ENCODE results near the gene ARFGAP2. TPM values are rescaled to one million over a fixed set of nuclear protein-coding genes. Genes with fewer than 3 reads are reported as not detected.
A peak's percentile ranks its signal among the peaks of the same experiment; 100 is the strongest.

ARFGAP2 gene
- total RNA-seq, result 100 to 1,000 TPM; 144 to 225 (median 163) TPM

GRCh38 chr11:47176328-47177228 lies at the start of gene ARFGAP2:
Gene ARFGAP2 (minus strand): TSS chr11:47176879. CDS start chr11:47176853, 26 bp downstream.
- DNase-seq, result peak; percentile 96 to 98 (median 98)
- TF ChIP-seq POLR2A (IDR thresholded peaks at IDR 0.05), result peak in 1 of 2 donors; percentile 28
- no peak for TF ChIP-seq CTCF (IDR thresholded peaks at IDR 0.05)
- H3K4me3 ChIP-seq, result peak within 1 kb of the TSS; percentile 77 to 96 (median 91)
- no peaks in the 10 kb centered on the region for H3K27me3 ChIP-seq
- no peaks in the 10 kb centered on the region for H3K9me3 ChIP-seq
- peaks cover 0 to 35% (median 0%) of the 10 kb centered on the region in 3 donors for H3K36me3 ChIP-seq
- H3K27ac ChIP-seq, result peak within 1 kb of the TSS; percentile 97 to 99 (median 98)
- peaks cover 9 to 30% (median 15%) of the 10 kb centered on the region in 4 donors for H3K4me1 ChIP-seq

GRCh38 chr11:47225552-47226400 lies 49.1 kb upstream of the ARFGAP2 start:
- Histone ChIP-seq H3K9me3 (no peaks in the 10 kb centered on the region), H3K4me1 (no peaks in the 10 kb centered on the region), H3K27me3 (no peaks in the 10 kb centered on the region), H3K27ac (no peak overlapping the region), H3K4me3 (no peak overlapping the region), H3K36me3 (peaks cover 0 to 9% (median 0%) of the 10 kb centered on the region in 3 donors)
- TF ChIP-seq POLR2A (IDR thresholded peaks at IDR 0.05) (no peak), CTCF (IDR thresholded peaks at IDR 0.05) (no peak)
- DNase-seq, result no peak

GRCh38 chr11:47222696-47223095 lies 46.0 kb upstream of the ARFGAP2 start:
- H3K4me3 ChIP-seq, result no peak overlapping the region
- H3K27ac ChIP-seq, result no peak overlapping the region
- peaks cover 0 to 6% (median 0%) of the 10 kb centered on the region in 4 donors for H3K4me1 ChIP-seq
- peaks cover 0 to 20% (median 0%) of the 10 kb centered on the region in 3 donors for H3K36me3 ChIP-seq
- DNase-seq, result no peak
- no peaks in the 10 kb centered on the region for H3K9me3 ChIP-seq
- no peaks in the 10 kb centered on the region for H3K27me3 ChIP-seq
- TF ChIP-seq POLR2A (IDR thresholded peaks at IDR 0.05), result no peak
- TF ChIP-seq CTCF (IDR thresholded peaks at IDR 0.05), result no peak

- Histone ChIP-seq H3K4me1 (peaks cover 0 to 28% (median 7%) of the 10 kb centered on the region in 4 donors), H3K27me3 (no peaks in the 10 kb centered on the region), H3K27ac (no peak overlapping the region), H3K36me3 (peaks cover 0 to 16% (median 0%) of the 10 kb centered on the region in 3 donors), H3K4me3 (no peak overlapping the region), H3K9me3 (no peaks in the 10 kb centered on the region)
- TF ChIP-seq POLR2A (IDR thresholded peaks at IDR 0.05), result no peak
- DNase-seq, result no peak
These were observed 43.7 kb upstream of the ARFGAP2 start for GRCh38 chr11:47220401-47220821.

- no peaks in the 10 kb centered on the region for H3K9me3 ChIP-seq
- H3K27ac ChIP-seq, result peak overlapping the region; percentile 81 to 90 (median 86)
- TF ChIP-seq CTCF (IDR thresholded peaks at IDR 0.05) (no peak), POLR2A (IDR thresholded peaks at IDR 0.05) (no peak)
- DNase-seq, result peak; percentile 32 to 70 (median 57)
- H3K4me3 ChIP-seq, result peak overlapping the region; percentile 50 to 73 (median 56)
- no peaks in the 10 kb centered on the region for H3K27me3 ChIP-seq
- peaks cover 0 to 28% (median 7%) of the 10 kb centered on the region in 4 donors for H3K4me1 ChIP-seq
- peaks cover 0 to 11% (median 0%) of the 10 kb centered on the region in 3 donors for H3K36me3 ChIP-seq
These were observed 39.6 kb upstream of the ARFGAP2 start for GRCh38 chr11:47216121-47216798.
